Retinal pigment epithelial cell (primary cell): ENCODE measurements around the gene TMSB15B.
"Not testable (repeated sequence)": the region's sequence is repeated elsewhere in the genome, so short reads cannot be mapped to it uniquely, and the experiment has no call there.

Experiments used
- DNase-seq: peaks from one replicate; pipeline ENCODE4 v3.0.0-alpha.2; 2010; ENCODE audit warnings: low read depth
- H3K4me3 ChIP-seq: 2 replicates; pipeline ENCODE4 v1.5.1; 2011; ENCODE audit warnings: mild to moderate bottlenecking, low read length, control low read depth, moderate library complexity
- TF ChIP-seq, protein P1 (sequence below): conservative IDR thresholded peaks from 2 replicates; pipeline ENCODE4 v1.5.1; 2011; ENCODE audit warnings: low read depth, low read length, control low read depth, inconsistent platforms

Gene TMSB15B

DNA sequence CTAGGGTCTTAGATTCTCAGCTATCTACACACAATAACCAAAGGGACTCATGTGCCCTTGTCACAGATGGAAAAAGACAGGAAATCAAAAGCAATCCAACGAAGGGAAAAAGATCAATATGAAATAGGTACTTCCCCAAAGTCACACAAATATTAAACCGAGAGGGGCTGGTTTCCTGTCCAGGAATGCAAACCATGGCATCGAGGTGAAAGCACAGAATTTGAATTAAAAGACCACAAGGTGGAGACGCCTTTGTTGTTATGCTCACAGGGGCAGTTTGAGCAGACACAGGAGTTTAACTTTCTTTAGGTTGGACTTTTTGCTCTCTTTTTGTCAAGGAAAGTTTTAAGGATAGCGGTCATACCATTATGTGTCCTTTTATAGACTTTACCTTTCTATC lies 36.8 kb downstream of the TMSB15B start:
- no peak overlapping the region for H3K4me3 ChIP-seq
- DNase-seq = no peak
- TF ChIP-seq, protein P1, sequence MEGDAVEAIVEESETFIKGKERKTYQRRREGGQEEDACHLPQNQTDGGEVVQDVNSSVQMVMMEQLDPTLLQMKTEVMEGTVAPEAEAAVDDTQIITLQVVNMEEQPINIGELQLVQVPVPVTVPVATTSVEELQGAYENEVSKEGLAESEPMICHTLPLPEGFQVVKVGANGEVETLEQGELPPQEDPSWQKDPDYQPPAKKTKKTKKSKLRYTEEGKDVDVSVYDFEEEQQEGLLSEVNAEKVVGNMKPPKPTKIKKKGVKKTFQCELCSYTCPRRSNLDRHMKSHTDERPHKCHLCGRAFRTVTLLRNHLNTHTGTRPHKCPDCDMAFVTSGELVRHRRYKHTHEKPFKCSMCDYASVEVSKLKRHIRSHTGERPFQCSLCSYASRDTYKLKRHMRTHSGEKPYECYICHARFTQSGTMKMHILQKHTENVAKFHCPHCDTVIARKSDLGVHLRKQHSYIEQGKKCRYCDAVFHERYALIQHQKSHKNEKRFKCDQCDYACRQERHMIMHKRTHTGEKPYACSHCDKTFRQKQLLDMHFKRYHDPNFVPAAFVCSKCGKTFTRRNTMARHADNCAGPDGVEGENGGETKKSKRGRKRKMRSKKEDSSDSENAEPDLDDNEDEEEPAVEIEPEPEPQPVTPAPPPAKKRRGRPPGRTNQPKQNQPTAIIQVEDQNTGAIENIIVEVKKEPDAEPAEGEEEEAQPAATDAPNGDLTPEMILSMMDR = no peak

DNA sequence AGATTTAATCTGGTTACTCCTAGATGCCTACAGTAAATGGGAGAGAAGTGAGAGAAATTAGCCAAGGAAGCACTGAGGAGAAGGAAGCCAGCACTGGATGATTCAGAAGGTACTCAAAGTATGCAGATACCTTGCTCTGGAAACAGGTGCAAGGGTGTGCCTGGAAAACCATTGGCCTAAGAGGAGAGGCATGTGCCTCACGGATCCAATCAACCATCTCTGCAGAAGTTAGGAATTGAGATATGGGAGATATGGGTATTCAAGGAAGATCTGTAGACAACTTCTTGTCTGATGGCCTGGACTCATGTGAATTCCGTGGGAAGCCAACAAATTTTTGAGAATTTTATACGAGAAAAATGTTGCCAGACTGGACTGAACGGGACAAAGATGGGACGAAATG lies 46.4 kb downstream of the TMSB15B start:
- TF ChIP-seq, protein P1 = no peak
- H3K4me3 ChIP-seq = no peak overlapping the region

DNA sequence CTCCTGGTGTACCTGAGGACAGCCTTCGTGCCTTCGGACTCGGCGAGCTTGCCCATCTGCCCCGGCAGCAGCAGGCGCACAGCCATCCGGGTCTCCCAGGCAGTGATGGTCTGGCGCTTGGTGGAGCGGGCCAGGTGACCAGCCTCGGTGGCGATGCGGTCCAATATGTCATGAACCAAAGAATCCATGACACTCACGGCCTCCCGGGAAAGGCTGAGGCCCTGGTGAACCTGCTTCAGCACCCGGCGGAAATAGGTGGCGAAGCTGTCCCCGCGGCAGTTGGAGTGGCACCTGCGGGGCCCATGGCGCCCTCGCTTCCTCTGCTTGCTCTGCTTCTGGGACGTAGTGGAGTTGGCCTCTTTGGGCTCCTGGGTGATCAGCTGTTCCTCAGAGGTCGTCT lies 50.7 kb downstream of the TMSB15B start:
- DNase-seq = no peak
- TF ChIP-seq, protein P1 = no peak
- H3K4me3 ChIP-seq = no peak overlapping the region

More for the DNA sequence above, 46.4 kb downstream of the TMSB15B start:
- no peak for DNase-seq

DNA sequence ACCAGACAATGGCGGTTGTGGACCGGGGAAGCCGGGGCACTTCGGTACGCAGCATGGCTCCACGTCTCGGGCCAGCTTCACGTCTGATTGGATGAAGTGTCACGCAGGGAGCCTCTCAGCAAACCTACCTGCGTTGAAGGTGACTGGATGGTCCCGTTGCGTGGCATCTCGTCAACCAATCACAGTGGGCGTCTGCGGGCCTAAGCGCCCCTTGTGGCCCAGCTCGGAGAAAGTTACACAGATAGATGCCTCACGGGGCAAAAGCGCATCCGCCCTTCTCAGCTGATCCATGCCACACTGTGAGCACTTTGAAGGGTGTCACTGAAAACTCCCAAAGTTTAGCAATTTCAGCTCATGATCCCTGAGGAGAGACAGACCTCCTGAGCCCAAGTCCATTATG lies 51.2 kb downstream of the TMSB15B start, which contains the start of gene H2BW1:
TSS of gene H2BW1 (minus strand) at position 103 of the 400 bp plus-strand sequence. CDS start 132 bp downstream, outside the sequence.
- TF ChIP-seq, protein P1 = no peak
- DNase-seq = no peak
- H3K4me3 ChIP-seq = no peak within 1 kb of the TSS

DNA sequence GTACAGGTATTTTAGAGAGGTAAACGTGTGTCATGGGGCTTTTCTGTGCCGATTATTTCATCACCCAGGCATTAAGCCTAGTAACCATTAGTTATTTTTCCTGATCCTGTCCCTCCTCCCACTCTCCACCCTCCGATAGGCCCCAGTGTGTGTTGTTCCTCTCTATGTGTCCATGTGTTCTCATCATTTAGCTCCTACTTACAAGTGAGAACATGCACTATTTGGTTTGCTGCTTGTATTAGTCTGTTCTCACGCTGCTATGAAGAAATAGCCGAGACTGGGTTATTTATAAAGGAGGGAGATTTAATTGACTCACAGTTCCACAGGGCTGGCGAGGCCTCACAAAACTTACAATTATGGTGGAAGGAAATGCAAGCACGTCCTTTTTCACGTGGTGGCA lies 53.1 kb downstream of the TMSB15B start:
- not testable (repeated sequence) for DNase-seq

More for the DNA sequence above, 53.1 kb downstream of the TMSB15B start:
- H3K4me3 ChIP-seq = not testable (repeated sequence)
